ENCODE results near the gene SYNGAP1. TPM values are rescaled to one million over a fixed set of nuclear protein-coding genes. Genes with fewer than 3 reads are reported as not detected.

Gene SYNGAP1
- total and polyA plus RNA-seq, 4 donors = 0.32 to 1.8 (median 1.1) TPM

GRCh38 chr6:33410711-33411631, 8.9 kb upstream of the SYNGAP1 start, which contains the start of gene PHF1:
Gene PHF1 (plus strand): TSS chr6:33411014. CDS start chr6:33412264, 1,250 bp downstream.
- Histone ChIP-seq H3K27ac (ENCODE audit: low read depth in 1 of 2, low read length in 2 of 2) (peak within 1 kb of the TSS; percentile 82 to 94), H3K36me3 (ENCODE audit: control insufficient read depth in 4 of 4, insufficient read depth in 3 of 4, low read depth in 1 of 4, low read length in 3 of 4) (peaks cover 8 to 31% (median 19%) of the 10 kb centered on the region in 4 donors), H3K9me3 (ENCODE audit: control insufficient read depth in 4 of 4, low read length in 3 of 4) (no peaks in the 10 kb centered on the region), H3K27me3 (ENCODE audit: control insufficient read depth in 4 of 4, insufficient read depth in 4 of 4, low read length in 3 of 4) (no peaks in the 10 kb centered on the region), H3K9ac (ENCODE audit: low read depth in 1 of 2, low read length in 2 of 2) (peak within 1 kb of the TSS; percentile 75), H3K4me3 (ENCODE audit: low read depth in 1 of 3, low read length in 3 of 3) (peak within 1 kb of the TSS; percentile 60 to 97 (median 64)), H3K4me1 (ENCODE audit: control insufficient read depth in 4 of 4, insufficient read depth in 4 of 4, low read length in 3 of 4) (peaks cover 5 to 22% (median 15%) of the 10 kb centered on the region in 4 donors)
- no peak for DNase-seq (ENCODE audit: low spot score)
- WGBS = under 1% methylated on average over 62 of the region's 67 CpGs
- TF ChIP-seq CTCF (IDR thresholded peaks at IDR 0.05; ENCODE audit: low read depth, low read length, missing input control) = no peak
- no peak for TF ChIP-seq RAD21 (IDR thresholded peaks at IDR 0.05)
- no peak for TF ChIP-seq RXRA (IDR thresholded peaks at IDR 0.05)
- TF ChIP-seq EGR1 (IDR thresholded peaks at IDR 0.05; ENCODE audit: low read depth in 2 of 2) = no peak
- no peak for TF ChIP-seq HNF4G (IDR thresholded peaks at IDR 0.05)
- TF ChIP-seq YY1 (IDR thresholded peaks at IDR 0.05) = no peak
- no peak for TF ChIP-seq MAX (IDR thresholded peaks at IDR 0.05)
- no peak for TF ChIP-seq NR2F2 (IDR thresholded peaks at IDR 0.05)
- no peak for TF ChIP-seq GABPA (IDR thresholded peaks at IDR 0.05 in 1 of 2, conservative IDR thresholded peaks at IDR 0.05 in 1 of 2)
- no peak for TF ChIP-seq JUND (IDR thresholded peaks at IDR 0.05)

GRCh38 chr6:33411632-33412005, 8.2 kb upstream of the SYNGAP1 start:
- no peaks in the 10 kb centered on the region for H3K9me3 ChIP-seq (ENCODE audit: control insufficient read depth in 4 of 4, low read length in 3 of 4)
- peak overlapping the region; percentile 33 to 97 (median 64) for H3K4me3 ChIP-seq (ENCODE audit: low read depth in 1 of 3, low read length in 3 of 3)
- H3K4me1 ChIP-seq (ENCODE audit: control insufficient read depth in 4 of 4, insufficient read depth in 4 of 4, low read length in 3 of 4) = peaks cover 9 to 28% (median 19%) of the 10 kb centered on the region in 4 donors
- peak overlapping the region; percentile 77 to 94 for H3K27ac ChIP-seq (ENCODE audit: low read depth in 1 of 2, low read length in 2 of 2)
- no peak for DNase-seq (ENCODE audit: low spot score)
- WGBS = 65% methylated on average over 6 of the region's 6 CpGs
- no peaks in the 10 kb centered on the region for H3K27me3 ChIP-seq (ENCODE audit: control insufficient read depth in 4 of 4, insufficient read depth in 4 of 4, low read length in 3 of 4)
- TF ChIP-seq HNF4G (IDR thresholded peaks at IDR 0.05) (no peak), RXRA (IDR thresholded peaks at IDR 0.05) (no peak), FOXA1 (IDR thresholded peaks at IDR 0.05) (no peak), GABPA (IDR thresholded peaks at IDR 0.05 in 1 of 2, conservative IDR thresholded peaks at IDR 0.05 in 1 of 2) (no peak), NR2F2 (IDR thresholded peaks at IDR 0.05) (no peak), MAX (IDR thresholded peaks at IDR 0.05) (no peak), RAD21 (IDR thresholded peaks at IDR 0.05) (no peak), YY1 (IDR thresholded peaks at IDR 0.05) (no peak), FOXA2 (IDR thresholded peaks at IDR 0.05) (no peak), SP1 (IDR thresholded peaks at IDR 0.05) (no peak), ZBTB33 (IDR thresholded peaks at IDR 0.05) (no peak), JUND (IDR thresholded peaks at IDR 0.05) (no peak), EGR1 (IDR thresholded peaks at IDR 0.05; ENCODE audit: low read depth in 2 of 2) (no peak), REST (IDR thresholded peaks at IDR 0.05) (no peak), CTCF (IDR thresholded peaks at IDR 0.05; ENCODE audit: low read depth, low read length, missing input control) (no peak), HNF4A (conservative IDR thresholded peaks at IDR 0.05) (no peak), ATF3 (IDR thresholded peaks at IDR 0.05) (no peak), TAF1 (conservative IDR thresholded peaks at IDR 0.05) (no peak)
- peak overlapping the region; percentile 75 for H3K9ac ChIP-seq (ENCODE audit: low read depth in 1 of 2, low read length in 2 of 2)
- H3K36me3 ChIP-seq (ENCODE audit: control insufficient read depth in 4 of 4, insufficient read depth in 3 of 4, low read depth in 1 of 4, low read length in 3 of 4) = peaks cover 8 to 31% (median 19%) of the 10 kb centered on the region in 4 donors

Measured in liver (tissue), 9 donors.